Activated naive CD4-positive, alpha-beta T cell treated with anti-CD3 and anti-CD28 coated beads, Interleukin-2, amount 50 U/mL, for 16 hours (primary cell): ENCODE measurements around the gene TVP23B.
A peak's percentile ranks its signal among the peaks of the same experiment; 100 is the strongest.
"Not testable (repeated sequence)": the region's sequence is repeated elsewhere in the genome, so short reads cannot be mapped to it uniquely, and the experiment has no call there.

Experiments used
- DNase-seq: peaks from one replicate; pipeline ENCODE4 v3.0.0-alpha.2; 2020

TVP23B gene

GRCh38 chr17:18794841-18795240 lies 13.9 kb downstream of the TVP23B start:
- DNase-seq: not testable (repeated sequence)

- not testable (repeated sequence) for DNase-seq
Observed at GRCh38 chr17:18796887-18797286, 15.9 kb downstream of the TVP23B start.

- not testable (repeated sequence) for DNase-seq
Observed at GRCh38 chr17:18803458-18804245, 22.7 kb downstream of the TVP23B start.

DNA sequence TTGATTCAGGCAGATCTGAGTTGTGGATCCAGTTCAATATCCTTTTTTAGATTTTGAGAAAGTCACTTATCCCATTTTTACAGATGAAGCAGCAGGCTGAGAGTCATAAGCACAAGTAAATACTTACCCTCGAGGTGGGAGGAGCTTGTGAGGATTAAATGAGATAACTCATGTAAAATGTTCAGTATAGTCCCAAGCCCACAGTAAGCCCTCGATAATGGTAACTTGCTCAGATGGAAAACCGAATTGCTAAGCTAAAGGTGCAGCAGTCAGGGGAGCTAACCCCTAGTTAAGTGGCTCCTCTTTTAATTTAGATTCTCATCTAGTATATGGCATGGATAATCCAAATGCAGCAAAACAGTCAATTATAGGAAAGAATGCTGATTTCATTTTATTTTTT lies 34.9 kb downstream of the TVP23B start:
- DNase-seq: not testable (repeated sequence)

- peak; percentile 18 for DNase-seq
Observed at GRCh38 chr17:18816489-18817371, 35.7 kb downstream of the TVP23B start.

DNA sequence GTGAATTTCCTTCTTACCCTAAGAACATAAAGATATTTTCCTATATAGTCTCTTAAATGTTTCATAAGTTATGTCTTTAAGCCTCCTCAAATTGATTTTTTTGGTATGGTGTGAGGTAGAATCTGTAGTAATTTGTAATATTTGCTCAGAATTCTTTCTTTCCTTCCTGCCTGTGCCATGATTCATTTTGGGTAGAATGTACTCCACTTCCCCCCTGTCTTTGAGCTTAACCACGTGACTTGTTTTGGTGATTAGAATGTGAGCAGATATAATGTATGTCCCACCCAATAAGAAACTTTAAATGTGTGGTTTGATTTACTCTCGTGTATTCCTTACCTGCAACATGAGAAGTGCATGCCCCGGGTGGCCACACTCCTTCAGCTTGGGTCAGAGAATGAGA lies 40.4 kb downstream of the TVP23B start:
- not testable (repeated sequence) for DNase-seq

- DNase-seq: not testable (repeated sequence)
Observed at GRCh38 chr17:18827613-18828012, 46.6 kb downstream of the TVP23B start.

DNA sequence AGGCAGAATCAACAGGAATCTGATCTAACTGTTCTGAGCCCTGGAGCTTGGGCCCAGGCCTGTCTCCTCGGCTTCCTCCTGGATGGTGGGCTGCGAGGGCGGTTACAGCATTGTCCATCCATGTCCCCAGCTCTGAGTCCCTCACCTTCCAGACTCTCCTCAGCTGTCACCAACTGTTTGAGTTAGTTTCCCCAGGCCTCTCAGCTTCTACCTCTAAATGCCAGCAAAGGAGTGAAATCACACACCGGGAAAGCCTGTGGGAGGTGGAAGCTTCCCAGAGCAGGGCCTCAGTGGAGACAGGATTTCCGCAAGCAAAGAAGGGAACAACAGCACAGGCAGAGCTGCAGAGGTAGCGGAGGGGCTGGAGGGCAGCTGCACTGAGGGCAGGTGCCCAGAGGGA lies 67.5 kb downstream of the TVP23B start:
- no peak for DNase-seq

DNA sequence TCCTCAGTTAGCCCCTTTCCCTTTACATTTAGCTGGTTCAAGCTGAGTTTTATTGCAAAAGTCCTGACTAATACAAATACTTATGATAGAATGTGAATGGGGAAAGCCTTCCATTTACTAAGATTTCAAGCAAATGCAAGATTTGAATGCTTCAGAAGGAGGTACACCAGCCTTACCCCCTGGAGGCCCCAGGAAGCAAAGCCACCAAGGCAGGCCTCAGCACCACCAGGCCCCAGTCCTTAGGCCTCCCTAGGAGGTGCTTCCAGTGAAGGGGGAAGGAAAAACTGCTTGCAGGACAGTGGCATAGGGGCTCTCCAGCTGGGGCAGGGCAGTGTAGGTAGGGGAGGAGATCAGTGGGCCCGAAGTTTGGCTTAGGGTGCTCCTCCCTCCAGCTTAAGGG lies 69.7 kb downstream of the TVP23B start:
- no peak for DNase-seq

DNA sequence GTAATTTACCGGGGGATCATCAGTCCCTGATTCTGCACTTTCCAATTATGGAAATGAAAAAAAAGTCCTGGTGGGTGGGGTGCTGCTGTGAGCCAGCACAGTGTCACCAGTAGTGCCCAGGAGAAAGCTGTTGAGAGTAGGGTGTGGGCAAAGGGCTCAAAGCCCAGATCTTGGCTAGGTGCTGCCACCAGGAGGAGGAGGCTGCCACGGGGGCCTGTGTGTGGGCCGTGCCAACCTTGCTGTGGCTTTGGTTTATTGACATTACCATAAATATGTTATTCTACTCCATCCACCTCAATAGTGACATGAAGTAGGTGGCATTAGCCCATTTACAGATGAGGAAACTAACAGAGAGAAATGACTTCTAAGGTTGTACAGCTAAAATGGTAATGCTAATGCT lies 70.2 kb downstream of the TVP23B start:
- DNase-seq: no peak

DNA sequence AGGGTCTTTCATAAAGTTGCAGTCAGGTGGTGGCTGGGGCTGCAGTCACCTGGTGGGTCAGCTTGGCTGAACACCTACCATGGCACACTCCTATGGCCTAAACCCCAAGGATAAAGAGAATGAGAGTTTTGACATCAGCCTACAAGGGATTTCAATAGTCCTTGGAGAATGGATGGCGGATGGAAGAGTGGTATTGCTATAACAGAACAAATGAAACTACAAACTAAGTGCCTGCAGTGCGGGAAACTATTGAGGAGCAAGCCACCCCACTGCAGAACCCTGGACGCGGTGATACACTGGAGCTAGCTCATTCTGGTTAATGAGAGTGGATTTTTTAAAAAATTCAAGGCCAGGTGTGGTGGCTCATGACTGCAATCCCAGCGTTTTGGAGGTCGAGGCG lies 74.0 kb downstream of the TVP23B start:
- DNase-seq: no peak

- peak; percentile 85 for DNase-seq
Observed at GRCh38 chr17:18855831-18856569, 75.0 kb downstream of the TVP23B start.
